CD4-positive, alpha-beta T cell treated with Interleukin-17A for 4 hours (primary cell): ENCODE results near the gene NUDT16L1.
A peak's percentile ranks its signal among the peaks of the same experiment; 100 is the strongest.
"Not testable (repeated sequence)": the region's sequence is repeated elsewhere in the genome, so short reads cannot be mapped to it uniquely, and the experiment has no call there.

Experiments
- DNase-seq: peaks from one replicate; pipeline ENCODE4 v3.0.0-alpha.2; 2020; ENCODE audit warnings: mixed read lengths

Gene NUDT16L1

DNA sequence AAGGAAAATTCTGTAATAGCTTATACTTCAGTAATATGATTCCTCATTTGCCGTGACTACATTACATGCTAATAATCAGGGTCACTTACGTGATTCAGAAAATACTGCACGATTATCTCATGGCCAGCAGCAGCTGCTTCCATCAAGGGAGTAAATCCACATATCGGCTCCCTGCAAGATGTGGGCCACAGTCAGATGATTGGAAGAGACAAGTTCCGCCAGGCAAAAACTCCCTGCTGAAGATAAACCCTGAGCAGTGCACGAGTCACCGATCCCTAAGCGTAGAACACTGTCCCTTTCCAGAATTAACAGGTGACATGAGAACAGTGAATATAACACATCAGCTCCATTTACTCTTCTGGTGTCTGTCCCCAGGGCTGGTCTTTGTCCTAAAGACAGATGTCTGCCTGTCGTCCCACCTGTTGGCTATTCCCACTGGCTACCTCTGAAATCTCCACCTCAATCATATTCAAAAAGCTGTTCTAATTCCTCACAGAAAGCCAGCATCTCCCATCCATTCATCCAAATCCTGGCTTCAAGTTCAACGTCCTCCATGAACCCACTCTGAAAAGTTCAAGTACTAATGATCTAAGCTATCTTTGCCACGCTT lies 31.4 kb downstream of the NUDT16L1 start:
- no peak for DNase-seq

DNA sequence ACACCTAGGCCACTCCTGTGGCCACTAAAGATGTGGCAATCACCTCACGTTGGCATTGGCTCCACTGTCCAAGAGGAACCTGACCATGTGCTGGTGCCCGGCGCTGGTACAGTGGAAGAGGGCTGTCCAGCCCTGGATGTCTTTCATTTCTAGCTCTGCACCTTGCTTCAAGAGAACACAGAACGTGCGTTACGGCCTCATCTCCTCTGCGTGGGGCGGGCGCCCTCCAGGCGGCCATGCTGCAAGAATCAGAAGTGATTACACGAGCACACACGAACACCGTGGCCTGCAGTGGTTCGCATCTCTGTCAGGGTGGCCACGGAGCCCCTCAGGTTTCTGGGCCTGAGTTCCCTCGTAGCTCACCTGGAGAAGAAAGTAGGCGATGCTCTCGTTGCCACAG lies 33.3 kb downstream of the NUDT16L1 start:
- no peak for DNase-seq

GRCh38 chr16:4728676-4729075 lies 35.3 kb downstream of the NUDT16L1 start:
- no peak for DNase-seq

DNA sequence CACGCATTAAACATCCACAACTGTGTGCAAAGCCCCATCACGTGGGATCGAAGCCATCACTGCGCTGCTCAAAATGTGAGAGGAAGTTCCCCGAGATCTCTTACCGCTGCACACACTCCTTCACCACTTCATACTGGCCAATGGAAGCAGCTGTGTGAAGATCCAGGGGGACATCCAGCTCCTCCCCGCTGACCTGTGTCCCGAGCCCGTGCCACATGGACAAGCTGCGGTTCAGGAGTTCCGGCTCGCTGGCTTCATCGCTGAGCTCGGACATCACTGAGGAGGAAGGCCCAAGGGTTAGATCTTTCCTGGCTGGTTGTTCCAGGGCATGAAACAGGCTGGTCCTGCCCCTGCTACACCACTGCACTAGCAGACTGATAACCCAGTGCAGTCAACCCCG lies 36.5 kb downstream of the NUDT16L1 start:
- DNase-seq, result no peak

- DNase-seq, result no peak
Observed at GRCh38 chr16:4733211-4733742, 39.9 kb downstream of the NUDT16L1 start.

GRCh38 chr16:4733747-4734062 lies 40.3 kb downstream of the NUDT16L1 start:
- DNase-seq, result peak; percentile 40

DNA sequence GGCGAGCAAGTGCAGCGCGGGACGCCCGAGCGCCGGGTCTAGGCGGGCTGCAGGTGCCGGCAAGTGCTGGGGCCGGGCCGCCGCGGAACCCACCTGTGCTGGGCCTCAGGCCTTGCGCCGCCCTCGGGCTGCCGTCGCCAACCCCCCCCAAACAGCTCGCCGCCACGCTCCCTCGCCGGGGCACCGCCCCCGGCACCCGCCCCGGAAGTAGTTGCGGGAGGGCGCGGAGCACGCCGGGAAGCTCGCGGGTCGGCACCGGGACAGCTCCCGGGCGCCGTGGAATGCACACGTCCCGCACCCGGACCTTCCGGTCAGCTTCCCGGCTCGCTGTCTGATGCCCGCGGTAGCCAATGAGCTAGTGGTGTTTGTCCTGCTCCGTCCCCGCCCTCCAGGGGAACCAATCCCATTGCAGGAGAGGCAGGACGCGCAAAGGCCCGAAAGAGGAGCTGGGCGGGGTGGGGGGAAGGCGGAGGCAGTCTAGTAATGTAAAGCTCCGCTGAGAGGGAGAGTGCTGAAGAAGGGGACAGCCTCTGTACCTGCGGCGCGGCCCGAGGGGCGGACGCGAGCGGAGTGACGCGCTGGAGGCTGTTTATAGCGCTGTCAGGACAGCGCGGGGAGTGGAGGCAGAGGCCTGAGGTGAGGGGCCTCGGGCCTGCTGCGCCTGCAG lies 40.8 kb downstream of the NUDT16L1 start, which contains the start of the genes ANKS3 and DNAAF8:
TSS of gene ANKS3 (minus strand) at position 209 of the 667 bp plus-strand sequence. CDS start 4,122 bp downstream, outside the sequence.
TSS of gene DNAAF8 (plus strand) at position 475 of the 667 bp plus-strand sequence. CDS start 1,978 bp downstream, outside the sequence.
- DNase-seq, result peak; percentile 84

DNA sequence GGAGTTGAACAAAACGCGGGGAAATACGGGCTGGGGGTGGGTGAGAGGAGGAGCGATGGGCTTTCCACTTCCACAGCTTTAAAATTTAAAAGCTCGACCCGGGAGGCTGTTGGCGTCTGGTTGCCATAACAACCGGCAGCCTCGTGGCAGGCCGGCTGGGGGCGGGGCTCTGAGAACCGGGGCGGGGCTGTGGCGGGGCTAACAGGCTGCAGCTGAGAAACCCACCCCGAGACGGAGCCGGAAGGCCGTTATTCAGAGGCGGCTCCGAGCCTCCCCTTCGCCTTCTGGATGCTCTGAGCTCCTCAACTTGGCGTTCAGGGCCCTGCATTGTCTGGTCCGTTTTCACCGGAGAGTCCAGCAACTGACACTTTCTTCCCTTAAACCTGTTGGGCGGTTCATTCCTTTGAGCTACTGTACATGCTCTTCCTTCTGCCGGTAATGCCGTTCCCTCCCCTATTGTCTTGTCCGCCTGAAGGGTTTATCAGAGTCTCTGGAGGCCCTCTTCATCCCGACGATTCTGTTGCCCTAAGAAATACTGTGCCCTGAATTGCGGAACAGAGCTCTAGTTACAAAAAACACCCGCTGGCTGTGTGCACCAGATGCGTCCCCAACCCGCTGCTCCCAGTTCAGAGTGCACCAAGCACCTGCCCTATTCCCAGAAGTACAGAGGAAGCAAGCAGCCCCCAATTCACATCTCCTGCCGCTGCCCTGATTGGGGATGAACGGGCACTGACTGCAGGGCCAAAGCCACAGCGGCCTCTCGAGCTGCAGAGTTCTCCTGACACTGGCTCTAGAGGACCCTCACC lies 41.6 kb downstream of the NUDT16L1 start:
- peak; percentile 98 for DNase-seq

DNA sequence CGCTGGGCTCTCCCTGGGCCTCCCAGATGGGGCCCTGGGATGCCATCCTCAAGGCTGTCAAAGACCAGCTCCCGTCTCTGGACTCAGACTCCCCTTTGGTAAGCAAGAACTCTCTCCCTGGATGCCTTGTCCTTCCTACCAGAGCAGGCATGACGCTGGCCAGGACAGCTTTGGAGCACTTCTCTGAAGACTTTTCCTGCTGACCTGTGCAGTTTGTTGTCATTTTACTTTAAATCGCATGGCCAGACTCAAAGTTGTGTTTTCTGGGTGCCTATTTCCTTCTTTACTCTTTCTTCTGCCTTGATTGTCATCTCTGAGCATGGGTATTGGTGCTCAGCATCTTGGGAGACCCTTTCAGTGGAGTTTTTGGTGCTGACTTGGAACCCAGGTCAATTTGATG lies 43.2 kb downstream of the NUDT16L1 start:
- DNase-seq, result no peak

- no peak for DNase-seq
Observed at GRCh38 chr16:4737545-4737944, 44.2 kb downstream of the NUDT16L1 start.

DNA sequence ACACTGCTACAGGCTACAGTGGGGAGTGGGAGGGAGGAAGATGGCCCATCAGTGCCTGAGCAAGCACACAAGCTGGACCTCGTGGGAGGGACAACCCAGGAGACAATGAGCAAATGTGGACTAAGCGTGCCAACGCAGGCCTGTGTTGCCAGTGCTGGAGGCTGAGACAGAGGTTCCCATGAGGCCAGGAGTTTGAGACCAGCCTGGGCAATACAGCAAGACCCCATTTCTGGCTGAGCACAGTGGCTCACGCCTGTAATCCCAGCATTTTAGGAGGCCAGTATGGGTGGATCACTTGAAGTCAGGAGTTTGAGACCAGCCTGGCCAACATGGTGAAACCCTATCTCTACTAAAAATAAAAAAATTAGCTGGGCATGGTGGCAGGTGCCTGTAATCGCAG lies 45.0 kb downstream of the NUDT16L1 start:
- DNase-seq, result not testable (repeated sequence)

DNA sequence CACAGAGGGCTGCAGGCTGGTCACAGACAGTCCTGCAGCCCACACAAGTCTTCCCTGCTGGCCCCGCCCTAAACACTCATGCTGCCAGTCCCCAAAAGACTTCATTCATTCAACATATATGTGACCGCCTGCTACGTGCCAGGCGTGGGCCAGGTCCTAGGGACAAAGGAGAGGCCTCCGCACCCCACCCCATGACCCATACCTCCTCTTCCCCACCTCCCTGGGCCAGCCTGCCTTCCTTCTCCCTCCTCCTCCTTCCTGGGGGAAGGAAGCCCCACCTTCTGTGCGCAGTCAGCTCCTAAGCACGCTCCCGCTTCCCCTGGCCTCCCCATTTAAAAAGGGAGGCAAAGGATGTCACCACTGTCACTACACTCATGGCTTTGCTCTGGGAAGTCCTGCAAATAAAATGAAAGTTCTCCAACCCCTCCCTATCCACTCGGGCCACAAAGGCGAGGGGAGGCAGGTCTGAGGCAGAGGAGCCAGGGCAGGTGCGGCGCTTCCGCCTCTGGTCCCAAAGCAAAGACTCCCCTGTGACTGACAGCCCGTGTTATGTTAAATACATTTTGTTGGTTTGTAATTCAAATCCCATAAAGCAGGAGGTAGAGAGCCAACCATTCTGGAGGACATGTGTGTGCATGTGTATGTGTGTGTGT lies 50.0 kb downstream of the NUDT16L1 start:
- no peak for DNase-seq

DNA sequence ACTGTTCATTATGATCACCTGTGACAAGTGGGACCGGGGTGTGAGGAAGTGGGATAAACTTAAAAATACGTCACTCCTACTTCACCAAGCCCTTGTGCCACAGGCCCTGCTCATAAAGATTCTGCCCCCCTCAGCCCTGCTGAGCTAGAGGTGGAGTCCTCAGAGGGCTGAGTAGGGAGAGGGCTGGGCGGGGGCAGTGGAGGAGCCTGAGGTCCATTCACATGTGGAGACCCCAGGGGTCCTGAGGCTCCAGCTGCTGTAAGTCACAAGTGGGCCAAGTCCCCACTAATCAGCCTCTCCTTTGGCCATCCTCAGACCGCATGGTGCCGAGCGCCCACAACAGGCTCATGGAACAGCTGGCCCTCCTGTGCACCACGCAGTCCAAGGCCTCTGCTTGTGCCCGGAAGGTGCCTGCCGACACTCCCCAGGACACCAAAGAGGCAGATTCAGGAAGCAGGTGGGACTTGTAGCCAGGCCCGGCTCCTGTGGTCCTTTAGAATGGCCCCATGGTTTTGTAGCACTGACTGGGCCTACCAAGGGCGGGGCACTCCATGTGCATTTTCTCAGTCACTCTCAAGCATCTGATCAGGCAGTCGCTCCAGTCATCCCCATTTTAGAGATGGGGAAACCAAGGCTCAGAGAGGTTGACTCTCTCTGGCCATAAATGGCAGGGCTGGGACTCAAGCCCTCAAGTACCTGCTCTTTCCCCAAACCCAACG lies 51.4 kb downstream of the NUDT16L1 start:
- DNase-seq, result no peak

GRCh38 chr16:4745274-4745569 lies 51.9 kb downstream of the NUDT16L1 start:
- no peak for DNase-seq
